NCI-H446 treated with DMSO at 0.1 percent for 48 hours (cell line): ENCODE measurements around the gene SLC25A13.

Source experiments
- DNase-seq: peaks from one replicate; lab custom pipeline; 2025; lab: John Stamatoyannopoulos, UW

Gene SLC25A13

DNA sequence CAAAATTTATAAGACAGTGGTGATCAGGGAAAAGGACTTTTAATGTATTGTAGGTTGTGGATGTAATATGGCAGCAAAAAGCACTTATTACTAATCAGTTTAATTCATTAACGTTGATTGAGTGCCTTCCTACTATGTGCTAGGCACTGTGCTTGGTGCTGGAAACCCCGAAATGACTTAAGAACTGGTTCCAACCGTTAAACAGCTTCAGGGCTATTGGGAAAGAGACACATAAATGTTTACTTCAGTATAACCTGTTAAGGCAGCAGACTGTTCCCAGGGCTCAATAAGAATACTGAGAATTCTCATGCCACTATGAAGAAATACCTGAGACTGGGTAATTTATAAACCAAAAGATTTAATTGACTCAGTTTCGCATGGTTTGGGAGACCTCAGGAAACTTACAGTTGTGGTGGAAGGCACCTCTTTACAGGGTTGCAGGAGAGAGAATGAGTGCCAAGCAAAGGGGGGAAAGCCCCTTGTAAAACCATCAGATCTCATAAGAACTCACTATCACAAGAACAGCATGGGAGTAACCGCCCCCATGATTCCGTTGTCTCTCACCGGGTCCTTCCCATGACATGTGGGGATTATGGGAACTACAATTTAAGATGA is 1.1 kb upstream of the SLC25A13 start:
- no peak for DNase-seq

DNA sequence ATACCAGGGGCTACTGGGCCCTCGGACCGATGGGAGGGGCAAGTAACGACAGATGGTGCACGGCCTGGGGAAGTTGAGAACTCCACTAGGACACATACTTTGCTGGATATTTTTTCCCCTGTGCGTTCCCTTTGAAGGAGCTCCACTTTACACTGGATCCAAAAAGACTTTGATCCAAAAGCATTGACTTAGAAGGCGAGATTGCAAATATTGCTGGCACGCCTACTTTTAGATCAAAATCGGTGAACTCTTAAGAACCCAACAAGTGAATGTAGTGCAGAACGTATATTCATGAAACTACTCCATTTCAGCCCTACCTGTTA is 436 bp upstream of the SLC25A13 start:
- no peak for DNase-seq

DNA sequence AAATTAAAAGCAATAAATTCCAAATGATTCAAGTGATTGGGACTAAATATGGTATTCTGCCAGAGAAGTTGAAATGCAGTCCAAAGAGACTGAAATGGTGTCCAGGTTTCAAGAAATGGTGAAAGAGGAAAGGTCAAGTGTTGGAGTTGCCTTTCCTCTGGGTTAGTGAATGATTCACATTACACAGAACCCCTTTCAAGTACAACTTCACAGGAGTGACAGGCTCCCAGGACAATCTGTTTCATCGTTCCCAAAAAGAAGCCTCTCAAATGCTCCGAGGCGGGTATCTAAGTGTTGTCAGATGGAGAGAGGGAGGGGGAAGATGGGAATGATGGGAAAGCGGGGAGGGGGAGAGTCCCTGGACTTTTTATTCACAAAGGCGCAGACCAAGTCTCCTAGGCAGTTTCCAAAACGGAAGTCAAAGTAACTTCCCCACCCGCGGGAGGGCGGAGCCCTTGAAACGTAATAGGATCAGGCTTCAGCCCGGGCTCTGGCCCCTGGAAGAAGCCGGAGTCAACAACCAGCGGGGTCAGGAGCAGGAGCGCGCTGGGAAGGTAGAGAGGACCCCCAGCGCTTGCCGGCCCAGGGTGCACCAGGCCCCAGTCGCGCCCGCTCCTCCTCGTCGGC is 754 bp downstream of the SLC25A13 start:
- DNase-seq = peak; percentile 85

DNA sequence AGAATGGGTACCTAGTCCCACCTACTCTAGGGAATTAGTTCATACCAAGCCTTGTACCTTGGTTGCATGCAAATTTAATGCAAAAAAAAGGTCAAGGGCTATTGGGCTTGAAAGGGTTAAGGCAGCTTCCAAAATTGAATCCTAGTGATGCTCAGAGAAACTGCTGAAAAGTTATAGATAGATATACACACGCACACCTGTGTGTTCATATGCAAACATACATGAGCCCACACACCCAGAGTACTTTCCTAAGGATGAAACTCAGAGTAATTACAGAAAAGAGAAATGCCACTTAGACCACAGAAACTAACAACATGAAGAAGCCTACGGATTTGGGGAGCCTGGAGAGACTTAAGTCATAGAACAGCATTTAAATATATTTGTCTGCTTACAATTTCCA is 1.5 kb downstream of the SLC25A13 start:
- DNase-seq = no peak

DNA sequence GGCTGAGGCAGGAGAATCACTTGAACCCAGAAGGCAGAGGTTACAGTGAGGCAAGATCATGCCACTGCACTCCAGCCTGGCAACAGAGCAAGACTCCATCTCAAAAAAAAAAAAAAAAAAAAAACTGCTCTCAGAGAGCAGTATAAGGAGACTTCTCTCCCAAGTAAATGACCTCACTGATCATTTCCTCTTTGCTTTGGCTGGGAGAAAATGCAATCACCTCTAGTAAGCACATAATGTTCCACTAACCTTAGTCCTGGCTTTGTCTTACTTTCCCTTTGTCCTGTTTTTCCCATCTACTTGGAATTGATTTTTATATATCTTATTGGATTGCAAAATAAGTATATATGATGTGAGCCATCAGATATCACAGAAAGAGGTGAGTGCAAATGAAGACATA is 2.5 kb downstream of the SLC25A13 start:
- DNase-seq = no peak

DNA sequence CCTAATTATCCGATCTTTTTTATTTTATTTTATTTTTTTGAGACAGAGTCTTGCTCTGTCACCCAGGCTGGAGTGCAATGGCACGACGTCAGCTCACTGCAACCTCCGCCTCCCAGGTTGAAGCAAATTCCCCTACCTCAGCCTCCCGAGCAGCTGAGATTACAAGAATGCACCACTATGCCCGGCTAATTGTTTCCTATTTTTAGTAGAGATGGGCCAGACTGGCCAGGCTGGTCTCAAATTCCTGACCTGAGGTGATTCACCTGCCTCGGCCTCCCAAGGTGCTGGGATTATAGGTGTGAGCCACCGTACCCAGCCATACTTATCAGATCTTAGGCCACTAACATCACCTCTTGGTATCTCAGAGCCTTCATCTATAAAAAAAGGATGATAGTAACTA is 4.9 kb downstream of the SLC25A13 start:
- DNase-seq = no peak

DNA sequence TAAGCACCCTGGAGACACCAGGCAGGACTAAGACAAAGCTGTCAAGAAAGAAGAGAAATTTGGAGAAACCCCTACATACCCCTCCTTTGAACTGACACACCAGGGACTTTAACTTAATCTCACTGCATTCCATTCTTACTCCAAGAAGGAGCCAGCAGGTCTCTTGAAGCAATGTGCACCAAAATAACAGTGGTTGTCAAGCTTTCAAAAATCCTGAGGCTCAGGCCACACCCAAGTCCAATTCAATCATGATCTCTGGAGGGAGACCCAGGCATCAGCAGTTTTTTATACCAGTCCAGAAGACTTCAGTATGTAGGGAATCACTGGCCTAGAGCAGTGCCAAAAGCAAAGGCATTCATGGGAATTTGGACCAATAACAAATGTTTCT is 6.8 kb downstream of the SLC25A13 start:
- DNase-seq = no peak

DNA sequence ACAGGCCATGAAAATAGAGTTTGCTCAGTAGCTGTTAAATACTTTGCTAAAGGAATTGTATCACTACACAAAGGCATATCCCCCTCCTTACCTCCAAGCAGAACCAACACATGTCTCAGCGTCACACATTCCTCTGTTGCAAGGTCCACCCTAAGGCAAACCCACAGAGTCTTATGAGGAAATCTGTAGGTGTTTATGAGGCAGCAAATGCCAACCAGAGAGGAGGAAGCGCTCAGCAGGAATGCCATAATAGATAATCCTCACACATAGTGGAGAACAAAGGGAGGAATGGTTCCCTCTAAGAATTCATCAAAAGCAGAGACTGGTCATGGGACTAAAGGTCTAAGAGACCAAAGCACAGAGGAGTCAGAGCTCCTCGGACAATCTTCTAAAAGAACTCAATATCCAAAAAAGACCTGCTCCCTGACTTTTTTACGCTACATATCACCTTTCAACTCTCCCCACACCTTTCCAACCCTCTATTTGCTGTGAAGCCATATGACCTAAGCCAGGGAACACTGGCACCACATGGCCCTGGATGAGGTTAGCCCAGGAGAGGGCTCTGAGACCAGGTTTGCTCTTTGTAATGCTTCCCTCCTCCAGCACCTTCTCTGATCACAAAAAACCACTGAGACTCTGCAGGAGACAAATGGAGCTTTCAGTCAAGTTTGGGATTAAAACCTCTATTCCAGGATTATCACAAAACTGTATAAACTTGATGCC is 7.3 kb downstream of the SLC25A13 start:
- no peak for DNase-seq

DNA sequence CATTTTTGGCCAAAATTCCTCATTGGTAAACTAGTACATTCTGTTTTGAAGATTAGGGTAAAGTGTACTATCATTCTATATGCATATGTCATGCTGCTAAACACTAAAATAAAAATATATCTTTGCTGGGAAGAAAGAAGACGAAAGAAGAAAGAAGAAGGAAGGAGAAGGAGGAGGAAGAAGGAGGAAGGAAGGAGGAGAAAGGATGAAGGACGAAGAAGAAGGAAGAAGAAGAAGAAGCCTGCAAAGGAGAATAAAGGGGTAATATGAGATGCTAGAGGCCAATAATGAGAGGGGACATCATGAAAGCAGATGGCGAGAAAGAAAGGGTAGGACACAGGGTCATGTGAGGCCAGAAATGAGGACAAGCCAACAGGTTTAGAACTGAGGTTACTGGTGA is 8.0 kb downstream of the SLC25A13 start:
- no peak for DNase-seq

DNA sequence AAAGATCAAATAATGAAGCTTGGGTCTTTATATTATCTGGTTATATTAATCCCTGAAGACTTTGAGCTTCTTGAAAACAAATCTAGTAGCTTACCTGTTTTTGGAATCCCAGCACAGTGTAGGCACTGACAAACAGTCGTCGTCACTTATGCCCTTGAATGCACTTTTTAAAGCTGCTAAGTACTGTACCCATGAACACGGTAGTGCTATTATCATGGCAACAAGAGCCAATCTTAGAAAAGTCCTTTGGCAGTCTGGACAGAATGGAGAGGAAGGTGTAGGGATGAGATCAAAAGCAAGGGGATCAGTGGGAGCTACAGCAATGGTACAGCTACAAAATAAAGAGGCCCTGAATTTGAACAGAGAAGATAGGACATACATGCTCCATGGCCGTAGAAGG is 9.4 kb downstream of the SLC25A13 start:
- DNase-seq = no peak

DNA sequence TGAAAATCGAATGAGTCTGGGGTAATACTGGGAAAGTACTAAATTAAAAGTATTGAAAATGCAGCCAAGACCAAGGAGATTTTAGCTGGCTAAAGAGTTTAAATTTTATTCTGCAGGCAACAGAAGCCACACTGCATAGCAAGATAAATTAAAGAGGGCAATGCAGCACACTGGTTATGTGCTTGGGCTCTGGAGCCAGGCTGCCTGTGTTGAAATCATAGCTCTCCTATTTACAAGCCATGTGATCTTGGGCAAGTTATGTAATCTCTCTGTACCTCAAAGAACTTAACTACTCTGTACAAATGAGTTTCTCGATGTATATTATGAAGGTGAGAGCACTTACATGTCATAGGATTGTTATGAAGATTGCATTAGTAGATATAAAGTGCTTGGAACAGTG is 9.9 kb downstream of the SLC25A13 start:
- no peak for DNase-seq

DNA sequence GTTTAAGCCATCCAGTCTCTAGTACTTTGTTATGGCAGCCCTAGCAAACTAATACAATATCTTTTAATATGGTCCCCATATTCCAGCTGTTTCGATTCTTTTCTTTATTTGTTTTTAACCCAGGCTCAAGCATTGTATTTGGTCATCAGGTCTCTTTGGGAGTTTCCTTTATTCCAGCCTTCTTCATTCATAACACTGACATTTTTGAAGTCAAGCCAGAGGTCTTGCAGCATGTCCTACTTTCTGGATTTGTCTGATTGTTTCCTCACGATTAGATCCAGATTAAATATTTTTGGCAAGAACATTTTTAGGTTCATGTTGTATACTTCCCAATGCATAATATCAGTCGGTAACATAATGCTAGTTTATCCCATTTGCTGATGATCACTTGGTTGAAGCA is 11.8 kb downstream of the SLC25A13 start:
- DNase-seq = no peak

DNA sequence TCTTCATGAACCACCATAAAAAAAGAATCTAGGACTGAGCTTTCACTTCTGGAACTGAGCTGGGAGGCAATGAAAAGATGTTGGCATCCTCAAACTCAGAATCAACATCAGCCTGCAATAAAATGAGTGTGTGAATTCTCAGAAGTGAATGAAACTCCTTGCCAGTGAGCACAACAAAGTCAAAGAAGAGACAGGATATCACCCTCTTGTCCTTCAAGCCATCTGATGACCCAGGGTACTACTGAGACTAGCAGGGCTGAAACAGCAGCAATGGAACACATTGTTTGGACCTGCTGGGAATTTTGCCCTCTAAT is 13.0 kb downstream of the SLC25A13 start:
- DNase-seq = no peak

DNA sequence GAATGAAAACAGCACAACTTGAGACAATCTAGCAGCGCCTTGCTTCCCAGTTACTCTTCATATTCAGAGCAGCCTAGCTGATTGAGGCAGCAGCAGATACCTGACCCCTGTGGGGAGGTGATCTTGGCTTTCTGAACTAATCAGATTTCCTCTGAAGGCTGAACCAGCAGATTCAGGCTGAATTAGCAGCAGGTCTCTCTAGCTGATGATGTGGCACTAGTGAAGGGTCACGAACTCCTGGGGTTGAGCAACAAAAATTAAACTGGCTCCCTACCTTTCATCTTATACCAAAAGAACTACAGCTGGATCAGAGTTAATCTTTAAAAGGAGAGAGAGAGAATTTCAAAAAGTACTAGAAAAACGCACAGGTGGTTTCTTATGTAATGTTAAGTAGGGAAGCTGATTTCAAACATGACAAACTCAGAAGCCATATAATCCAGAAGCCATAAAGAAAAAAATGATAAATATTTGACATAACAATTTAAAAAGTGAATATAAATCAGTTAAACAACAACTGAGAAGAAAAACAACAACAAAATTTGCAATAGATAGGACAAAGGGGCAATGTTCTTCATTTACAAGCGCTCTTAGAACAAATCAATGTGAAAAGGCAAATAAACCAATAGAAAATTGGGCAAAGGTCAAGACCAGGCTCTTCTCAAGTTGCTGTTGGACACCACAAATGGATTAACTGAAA is 13.5 kb downstream of the SLC25A13 start:
- no peak for DNase-seq

DNA sequence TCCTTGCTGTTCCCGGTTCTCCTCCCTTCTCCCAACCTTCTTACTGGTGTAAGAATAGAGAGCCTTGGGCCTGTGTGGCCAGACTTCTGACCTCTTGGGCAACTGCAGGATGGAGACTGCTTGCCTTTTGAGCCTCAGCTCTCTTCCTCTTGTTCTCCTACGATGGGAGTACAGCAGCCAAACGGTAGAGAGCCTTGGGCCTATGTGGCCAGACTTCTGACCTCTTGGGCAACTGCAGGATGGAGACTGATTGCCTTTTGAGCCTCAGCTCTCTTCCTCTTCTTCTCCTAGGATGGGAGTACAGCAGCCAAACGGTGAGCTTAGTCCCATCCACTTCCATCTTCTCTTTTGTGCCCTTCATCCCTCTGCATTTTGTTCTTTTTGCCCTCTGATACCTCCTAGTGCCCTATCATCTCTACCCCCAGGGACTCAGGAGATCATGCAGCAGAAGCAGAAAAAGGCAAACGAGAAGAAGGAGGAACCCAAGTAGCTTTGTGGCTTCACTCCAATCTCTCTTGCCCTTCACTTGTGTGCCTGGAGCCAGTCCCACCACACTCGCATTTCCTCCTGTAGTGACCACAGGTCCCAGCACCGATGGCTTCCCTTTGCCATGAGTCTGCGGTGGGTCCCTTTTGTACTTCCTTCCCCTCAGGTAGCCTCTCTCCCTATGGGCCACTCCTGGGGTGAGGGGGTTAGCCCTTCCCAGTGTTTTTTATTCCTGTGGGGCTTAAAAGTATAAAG is 15.3 kb downstream of the SLC25A13 start:
- DNase-seq = no peak

DNA sequence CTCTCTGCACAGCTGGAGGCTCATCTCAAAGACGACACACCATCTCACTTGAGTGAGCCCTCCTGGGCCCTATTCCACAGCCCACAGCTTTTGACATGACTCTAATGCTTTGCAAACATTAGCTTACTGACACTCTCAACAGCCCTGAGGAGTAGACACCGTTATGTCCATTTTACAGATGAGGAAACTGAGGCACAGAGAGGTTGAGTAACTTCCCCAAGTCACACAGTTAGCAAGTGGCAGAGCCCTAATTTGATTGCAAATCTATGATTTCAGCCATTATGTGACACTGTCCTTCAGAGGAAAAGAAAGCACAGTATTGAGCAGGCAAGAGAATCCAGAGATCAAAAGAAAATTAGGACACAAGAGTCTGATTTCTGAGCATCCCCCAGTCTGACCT is 16.0 kb downstream of the SLC25A13 start:
- DNase-seq = no peak

DNA sequence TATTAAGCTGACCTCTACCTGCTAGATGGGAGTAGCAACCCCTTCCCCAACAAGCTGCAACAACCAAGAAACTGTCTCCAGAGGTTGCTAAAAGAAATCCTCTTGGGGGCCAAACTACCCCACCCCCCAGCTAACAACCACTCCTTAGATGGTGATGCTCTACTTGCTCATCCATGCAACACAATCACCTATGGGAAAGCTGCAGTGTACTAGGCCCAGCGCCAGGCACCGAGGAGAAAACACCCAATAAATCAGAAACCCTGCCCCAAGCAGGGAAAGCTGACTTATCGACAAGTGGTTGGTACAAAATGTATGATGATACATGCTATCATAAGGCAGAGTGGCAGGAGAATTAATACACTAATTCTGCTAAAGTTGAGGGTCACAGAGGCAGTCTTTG is 17.3 kb downstream of the SLC25A13 start:
- no peak for DNase-seq

DNA sequence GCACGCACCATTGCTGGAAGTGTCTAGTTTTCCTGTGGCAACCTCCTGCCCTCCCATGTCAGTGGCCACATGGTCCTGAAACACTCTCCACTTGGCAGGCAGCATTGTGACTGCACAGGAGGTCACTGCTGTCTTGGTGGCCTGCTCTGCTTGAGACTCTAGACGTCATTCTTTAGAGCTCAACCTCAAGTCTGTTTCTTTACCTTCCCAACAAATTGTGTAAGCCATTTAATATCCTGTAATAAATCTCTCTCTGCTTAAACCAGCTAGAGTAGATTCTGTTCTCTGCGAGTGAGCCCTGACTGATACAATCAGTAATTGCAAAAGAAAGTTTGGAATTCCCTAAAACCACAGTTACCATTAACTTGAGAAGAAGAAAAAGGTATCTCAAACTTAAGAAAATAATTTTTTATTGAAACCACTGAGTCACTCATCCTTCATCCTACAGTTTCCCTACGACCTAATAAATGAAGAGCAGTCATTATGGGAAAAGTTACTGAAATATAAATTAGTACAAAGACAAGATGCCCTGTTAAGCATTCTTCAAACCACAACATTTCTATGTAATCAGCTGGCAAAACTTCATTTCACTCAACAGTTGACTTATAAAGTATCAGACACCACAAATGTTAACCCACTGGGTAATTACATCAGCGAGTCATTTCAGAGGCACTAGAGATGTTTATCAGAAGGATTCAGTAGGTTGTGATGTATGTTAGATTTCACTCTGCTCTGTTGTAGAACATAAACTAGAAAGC is 18.0 kb downstream of the SLC25A13 start:
- no peak for DNase-seq

DNA sequence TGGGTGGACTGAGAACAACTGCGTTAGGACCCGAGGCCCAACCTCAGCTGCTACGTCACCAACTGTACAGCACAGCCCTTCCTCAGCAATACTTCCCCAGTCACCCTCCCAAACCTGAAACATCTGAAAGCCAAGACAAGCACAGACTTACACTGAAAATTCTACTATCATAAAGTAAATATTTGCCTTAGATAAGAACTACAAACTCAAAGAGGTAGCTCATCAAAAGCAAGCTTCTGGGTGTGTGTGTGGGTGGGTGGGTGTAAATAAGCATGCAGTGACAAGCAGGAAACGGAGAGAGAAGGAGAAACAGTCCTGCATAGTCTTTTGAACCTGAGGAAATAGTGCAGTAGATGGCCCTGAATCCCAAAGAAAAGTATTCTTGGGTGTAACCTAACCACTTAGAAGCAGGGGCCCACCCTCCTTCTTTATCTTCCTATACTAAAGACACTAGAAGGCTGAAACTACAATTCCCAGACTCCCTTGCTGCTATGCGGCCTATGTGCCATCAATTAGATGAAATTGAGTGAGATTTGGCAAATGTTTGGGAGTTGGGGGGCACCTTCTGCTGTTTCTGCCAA is 18.7 kb downstream of the SLC25A13 start:
- no peak for DNase-seq

DNA sequence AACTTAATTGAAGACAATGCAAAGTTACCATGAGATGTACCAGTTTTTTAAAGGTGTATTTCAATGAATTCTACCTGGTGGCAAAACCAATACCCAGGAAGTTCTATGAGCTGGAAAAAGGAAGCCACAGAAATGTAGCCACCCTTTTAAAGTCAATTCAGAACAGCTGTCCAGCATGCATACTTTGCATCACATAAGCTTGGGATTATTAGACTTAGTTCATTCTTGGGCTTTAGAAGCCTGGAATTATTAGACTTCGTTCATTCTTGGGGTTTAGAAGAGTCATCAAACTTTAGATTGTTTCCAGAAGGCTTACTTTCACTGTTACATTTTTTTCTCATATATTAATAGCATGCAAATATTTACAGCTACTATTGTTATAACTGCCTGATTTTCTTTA is 20.9 kb downstream of the SLC25A13 start:
- DNase-seq = no peak

DNA sequence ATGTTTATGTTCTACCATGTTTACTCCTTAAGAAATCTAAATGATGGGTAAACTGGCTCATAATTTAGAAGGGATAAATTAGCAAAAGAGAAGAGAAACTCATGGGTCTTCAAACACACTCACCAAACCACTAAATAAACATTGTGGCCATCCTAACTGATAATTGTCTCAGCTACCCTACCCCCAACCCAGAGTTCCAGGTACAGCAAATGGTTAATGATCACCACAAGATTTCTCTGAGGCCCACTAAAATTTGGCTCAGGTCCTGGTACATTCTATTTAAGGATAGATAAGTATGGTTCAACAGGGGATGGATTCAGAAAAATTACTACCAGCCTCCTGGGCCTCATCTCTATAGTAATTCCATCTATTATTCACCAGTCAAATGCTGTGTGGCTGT is 21.4 kb downstream of the SLC25A13 start:
- DNase-seq = no peak

DNA sequence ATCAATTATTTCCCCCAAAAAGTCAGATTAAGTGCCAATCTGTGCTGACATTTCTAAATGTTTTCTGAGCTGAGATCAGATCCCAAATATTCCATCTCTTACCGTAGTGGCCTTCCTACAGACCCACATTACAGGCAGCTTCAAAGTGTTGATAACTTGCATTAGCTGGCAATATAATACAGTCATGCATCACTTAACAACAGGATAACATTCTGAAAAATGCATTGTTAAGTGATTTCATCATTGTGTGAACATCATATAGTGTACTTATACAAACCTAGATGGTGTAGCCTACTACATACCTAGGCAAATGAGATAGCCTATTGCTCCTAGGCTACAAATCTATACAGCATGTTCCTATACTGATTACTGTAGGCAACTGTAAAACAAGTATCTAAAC is 22.4 kb downstream of the SLC25A13 start:
- no peak for DNase-seq
